GM19455 (cell line): Measurements from ENCODE around the gene SLC35F2.

Experiments used
- ATAC-seq: cut with Tn5 transposase; IDR thresholded peaks from one replicate; pipeline ENCODE4 v1.9.1; 2021; ENCODE audit not compliant: unreplicated experiment

The SLC35F2 gene

DNA sequence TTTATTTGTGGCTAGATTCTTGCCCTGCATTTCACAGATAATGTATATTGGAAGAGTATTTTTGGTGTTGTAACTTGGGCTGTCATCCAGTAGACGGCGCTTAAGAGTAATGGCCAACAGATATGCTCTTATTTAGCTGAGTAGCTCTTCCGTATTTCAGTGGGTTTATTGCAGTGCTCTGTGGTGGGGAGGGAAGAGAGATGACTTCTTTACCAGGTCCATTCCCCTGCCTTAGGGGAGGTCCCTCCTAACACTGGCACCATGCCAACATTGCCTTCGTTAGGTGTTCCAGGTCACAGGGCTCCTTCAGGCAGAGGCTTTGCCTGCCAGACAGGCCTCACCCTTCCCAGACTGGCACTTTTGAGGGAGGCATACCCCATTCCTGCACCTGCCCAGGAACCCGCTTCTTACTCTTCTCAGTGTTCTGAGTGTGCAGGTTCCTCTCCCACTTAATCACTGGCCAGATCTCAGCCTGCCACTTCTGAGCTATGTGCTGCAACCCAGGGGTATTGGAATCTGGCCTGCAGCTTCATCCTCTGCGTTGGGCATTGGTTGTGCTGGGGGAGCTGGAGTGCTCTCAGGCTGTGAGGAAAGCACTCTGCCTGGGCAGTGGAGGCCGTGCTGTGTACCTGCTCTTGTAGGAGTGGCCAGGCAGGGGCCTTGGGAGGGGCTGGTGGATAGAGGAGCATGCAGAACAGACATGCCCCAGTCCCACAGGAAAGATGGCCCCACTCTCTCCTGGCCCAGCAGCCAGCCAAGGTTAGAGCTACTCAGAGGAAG lies 117.4 kb downstream of the SLC35F2 start:
- ATAC-seq, result peak; percentile 83
